HG03097 (cell line): Measurements from ENCODE around the gene PSG4.
"Not testable (repeated sequence)": the region's sequence is repeated elsewhere in the genome, so short reads cannot be mapped to it uniquely, and the experiment has no call there.

Source experiments
- ATAC-seq: cut with Tn5 transposase; IDR thresholded peaks from one replicate; pipeline ENCODE4 v1.9.1; 2021; ENCODE audit not compliant: unreplicated experiment, low FRiP score

Gene PSG4

GRCh38 chr19:43198686-43199419, 6.6 kb downstream of the PSG4 start:
- ATAC-seq = not testable (repeated sequence)

GRCh38 chr19:43197666-43198397, 7.6 kb downstream of the PSG4 start:
- ATAC-seq = not testable (repeated sequence)

DNA sequence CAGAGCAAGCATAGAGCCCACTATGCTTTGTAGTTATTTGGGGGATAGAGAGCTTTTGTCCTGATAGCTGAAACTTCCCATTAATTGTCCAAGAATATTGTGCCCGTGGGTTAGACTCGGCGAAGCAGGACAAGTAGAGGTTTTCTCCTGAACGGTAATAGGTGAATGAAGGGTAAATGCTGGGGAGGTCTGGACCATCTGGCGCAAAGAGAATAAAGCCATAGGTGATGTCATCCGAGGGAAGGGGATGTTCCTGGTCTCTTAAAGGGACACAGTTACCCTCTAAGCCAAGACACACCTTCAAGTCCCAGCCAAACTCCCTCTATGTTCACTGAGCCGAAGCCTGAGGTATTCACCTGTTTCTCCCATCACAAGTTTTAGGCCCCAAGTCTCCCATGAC, 11.0 kb downstream of the PSG4 start:
- not testable (repeated sequence) for ATAC-seq

- not testable (repeated sequence) for ATAC-seq
Observed at GRCh38 chr19:43192381-43193155, 12.9 kb downstream of the PSG4 start.

DNA sequence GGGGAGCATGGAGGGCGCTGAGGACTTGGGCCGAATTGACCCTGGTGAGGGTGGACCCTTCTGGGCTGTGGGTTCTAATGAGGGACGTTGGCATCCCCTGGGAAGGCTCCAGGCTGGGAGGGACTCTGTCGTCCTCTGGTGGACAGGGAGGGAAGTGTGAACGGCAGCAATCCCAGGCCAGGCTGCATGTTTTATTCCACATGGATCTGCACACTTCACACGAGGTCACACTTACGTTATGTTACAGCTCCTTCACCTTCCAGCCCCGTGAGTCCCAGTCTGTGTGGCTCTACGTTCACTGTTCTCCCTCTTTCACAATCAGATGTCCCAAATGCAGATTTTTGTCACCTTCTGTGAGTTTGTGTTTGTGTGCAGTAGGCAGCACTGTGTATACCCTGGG, 17.3 kb downstream of the PSG4 start:
- ATAC-seq = not testable (repeated sequence)

GRCh38 chr19:43186311-43186935, 19.0 kb downstream of the PSG4 start, which contains the start of gene PSG5:
PSG5 (minus strand) TSS chr19:43186536; CDS start chr19:43186405, 131 bp downstream.
- ATAC-seq = not testable (repeated sequence)

DNA sequence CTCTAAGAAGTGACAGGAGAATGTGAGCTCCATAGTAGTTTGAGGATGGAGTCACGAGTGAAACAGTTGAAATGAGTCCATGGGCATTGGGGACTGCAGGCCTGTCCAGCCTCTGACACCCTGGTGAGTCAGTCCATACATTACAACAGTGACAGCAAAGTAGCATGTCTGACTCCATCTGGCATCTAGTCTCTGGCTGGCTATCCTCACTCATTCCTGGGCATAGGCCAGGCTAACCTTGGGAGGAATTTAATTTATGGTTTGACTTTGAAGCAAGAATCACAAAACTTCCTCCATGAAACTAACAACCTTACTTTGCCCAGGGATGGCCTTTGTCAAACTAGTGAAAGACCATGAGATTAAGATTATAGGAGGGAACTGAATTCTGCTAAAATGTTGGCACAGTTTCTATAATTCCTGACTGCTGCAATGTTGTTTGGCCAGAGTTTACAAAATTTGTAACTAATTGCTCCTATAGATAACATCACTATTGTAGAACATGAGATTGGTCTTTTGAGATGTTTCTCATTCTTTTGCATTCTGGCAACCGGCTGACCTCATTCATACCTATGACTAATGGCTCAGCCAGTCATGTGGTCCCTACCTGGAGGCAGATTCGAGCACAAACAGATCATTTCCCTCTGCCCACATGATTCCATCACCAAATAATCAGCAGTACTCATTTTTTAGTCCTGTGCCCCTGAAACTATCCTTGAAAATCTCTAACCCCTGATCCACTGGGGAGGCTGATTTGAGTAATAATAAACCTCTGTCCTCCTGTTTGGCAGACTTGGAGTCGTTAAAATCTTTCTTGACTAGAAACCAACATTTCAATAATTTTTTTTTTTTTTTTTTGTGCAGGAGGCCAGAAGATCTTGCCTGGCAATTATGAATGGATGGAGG, 23.3 kb downstream of the PSG4 start:
- not testable (repeated sequence) for ATAC-seq

GRCh38 chr19:43179569-43180147, 25.8 kb downstream of the PSG4 start:
- ATAC-seq = not testable (repeated sequence)

- ATAC-seq = not testable (repeated sequence)
Observed at GRCh38 chr19:43178577-43178976, 26.9 kb downstream of the PSG4 start.

GRCh38 chr19:43165906-43166305, 39.5 kb downstream of the PSG4 start:
- not testable (repeated sequence) for ATAC-seq

- not testable (repeated sequence) for ATAC-seq
Observed at GRCh38 chr19:43163135-43163534, 42.3 kb downstream of the PSG4 start.

DNA sequence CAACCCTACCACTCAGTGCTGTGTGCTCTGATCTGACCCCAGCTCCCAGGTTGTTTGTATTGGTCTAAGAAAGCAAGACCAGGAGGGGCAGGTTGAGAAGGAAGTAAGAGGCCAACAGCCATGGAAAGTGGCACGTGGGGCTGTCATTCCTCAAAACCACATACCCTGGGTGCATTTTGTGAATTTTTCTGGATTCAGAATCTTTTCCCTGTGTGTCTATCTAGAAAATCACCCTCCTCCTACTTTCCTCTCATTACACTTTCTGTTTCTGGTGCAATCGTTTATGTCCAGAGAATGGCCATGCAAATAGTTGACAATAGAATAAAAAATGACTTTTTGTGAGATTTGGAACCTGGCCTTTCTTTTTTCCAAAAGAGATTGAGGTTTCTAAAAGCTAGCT, 43.2 kb downstream of the PSG4 start:
- ATAC-seq = not testable (repeated sequence)

- no peak for ATAC-seq
Observed at GRCh38 chr19:43152214-43152613, 53.2 kb downstream of the PSG4 start.

GRCh38 chr19:43149788-43150187, 55.6 kb downstream of the PSG4 start:
- ATAC-seq = not testable (repeated sequence)

DNA sequence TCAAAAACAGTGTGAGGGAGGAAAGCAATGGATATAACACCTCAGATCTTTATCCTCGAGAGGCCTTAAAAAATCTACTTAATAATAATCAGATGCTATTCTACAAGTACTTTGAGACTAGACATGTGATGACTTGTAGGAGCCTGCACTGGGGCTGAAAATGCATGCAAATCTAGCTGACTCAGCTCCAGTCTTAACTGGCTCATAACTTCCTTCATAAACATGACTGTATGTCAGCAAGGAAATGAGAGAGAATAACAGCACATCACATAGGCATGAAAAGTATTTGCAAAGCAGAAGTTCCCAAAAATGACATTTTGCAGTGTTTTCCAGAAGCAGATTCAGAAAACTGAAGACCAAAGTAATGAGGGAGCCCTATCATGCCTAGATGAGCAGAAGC, 57.2 kb downstream of the PSG4 start:
- no peak for ATAC-seq
